Glutamatergic neuron (in vitro differentiated cells): ENCODE data around the gene GJD2. TPM values are rescaled to one million over a fixed set of nuclear protein-coding genes. Genes with fewer than 3 reads are reported as not detected.

Experiments used
- DNase-seq: peaks from one replicate; pipeline ENCODE4 v3.0.0; 2022
- H3K27ac Mint-ChIP-seq: one replicate; pipeline ENCODE4 v1.8.0; 2020; ENCODE audit warnings: mild to moderate bottlenecking, mixed read lengths, inconsistent platforms; ENCODE audit not compliant: unreplicated experiment
- H3K27me3 Mint-ChIP-seq: one replicate; pipeline ENCODE4 v1.8.0; 2020; ENCODE audit warnings: mild to moderate bottlenecking, moderate library complexity, mixed read lengths, inconsistent platforms; ENCODE audit not compliant: unreplicated experiment
- H3K36me3 Mint-ChIP-seq: one replicate; pipeline ENCODE4 v1.8.0; 2020; ENCODE audit warnings: mild to moderate bottlenecking, mixed read lengths, inconsistent platforms; ENCODE audit not compliant: unreplicated experiment
- H3K4me1 Mint-ChIP-seq: one replicate; pipeline ENCODE4 v1.8.0; 2020; ENCODE audit warnings: mild to moderate bottlenecking, low read depth, mixed read lengths, inconsistent platforms; ENCODE audit not compliant: unreplicated experiment
- H3K4me3 Mint-ChIP-seq: one replicate; pipeline ENCODE4 v1.8.0; 2020; ENCODE audit warnings: mild to moderate bottlenecking, mixed read lengths, inconsistent platforms; ENCODE audit not compliant: unreplicated experiment
- H3K9me3 Mint-ChIP-seq: one replicate; pipeline ENCODE4 v1.8.0; 2020; ENCODE audit warnings: mild to moderate bottlenecking, moderate library complexity, mixed read lengths, inconsistent platforms; ENCODE audit not compliant: unreplicated experiment
- CTCF ChIP-seq: fragments of 200-600 bp; sonication (generic); IDR thresholded peaks from one replicate; pipeline ENCODE4 v1.5.0; 2021; ENCODE audit not compliant: partially characterized antibody, unreplicated experiment
- total RNA-seq: library from RNA; stranded (reverse); fragmentation: NEBNext Ultra II Directional; extraction: Animal tissue kit (Norgen Biotek cat#: 25700); gene quantifications from one replicate; pipeline ENCODE4 v1.2.1, GENCODE V29; 2021; ENCODE audit not compliant: unreplicated experiment

Gene GJD2
- total RNA-seq, 1 donor from 2014 or later, result 3.3 TPM

DNA sequence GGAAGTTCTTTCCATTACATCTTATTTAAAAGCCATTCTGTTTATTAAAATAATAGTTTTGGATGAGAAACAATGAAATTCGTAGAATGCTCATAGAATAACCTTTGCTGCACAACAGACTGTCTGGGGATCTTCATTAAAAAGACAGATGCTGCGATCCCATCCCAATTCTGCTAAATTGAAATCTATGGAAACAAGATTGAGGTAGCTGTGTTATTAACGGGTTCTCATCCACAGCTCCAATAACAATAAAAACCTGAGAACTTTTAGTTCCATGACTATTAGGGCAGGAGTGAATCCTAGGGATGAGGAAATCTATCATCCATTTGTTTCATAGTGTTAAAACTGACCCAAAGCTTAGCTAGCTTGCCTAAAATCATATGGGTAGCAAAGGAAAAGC is 2.5 kb upstream of the GJD2 start:
- no peaks in the 10 kb centered on the region for H3K36me3 Mint-ChIP-seq
- peaks cover 3% of the 10 kb centered on the region for H3K9me3 Mint-ChIP-seq
- H3K27ac Mint-ChIP-seq, result no peak overlapping the region
- no peak for DNase-seq
- TF ChIP-seq CTCF, result no peak
- H3K4me3 Mint-ChIP-seq, result no peak overlapping the region
- peaks cover 4% of the 10 kb centered on the region for H3K4me1 Mint-ChIP-seq
- peaks cover 17% of the 10 kb centered on the region for H3K27me3 Mint-ChIP-seq

- Mint-ChIP-seq H3K4me1 (peaks cover 4% of the 10 kb centered on the region), H3K9me3 (peaks cover 3% of the 10 kb centered on the region), H3K27ac (no peak overlapping the region), H3K36me3 (no peaks in the 10 kb centered on the region), H3K4me3 (peak overlapping the region; percentile 81), H3K27me3 (peaks cover 17% of the 10 kb centered on the region)
- TF ChIP-seq CTCF, result no peak
- no peak for DNase-seq
Measured at GRCh38 chr15:34755419-34755773, 598 bp upstream of the GJD2 start.

DNA sequence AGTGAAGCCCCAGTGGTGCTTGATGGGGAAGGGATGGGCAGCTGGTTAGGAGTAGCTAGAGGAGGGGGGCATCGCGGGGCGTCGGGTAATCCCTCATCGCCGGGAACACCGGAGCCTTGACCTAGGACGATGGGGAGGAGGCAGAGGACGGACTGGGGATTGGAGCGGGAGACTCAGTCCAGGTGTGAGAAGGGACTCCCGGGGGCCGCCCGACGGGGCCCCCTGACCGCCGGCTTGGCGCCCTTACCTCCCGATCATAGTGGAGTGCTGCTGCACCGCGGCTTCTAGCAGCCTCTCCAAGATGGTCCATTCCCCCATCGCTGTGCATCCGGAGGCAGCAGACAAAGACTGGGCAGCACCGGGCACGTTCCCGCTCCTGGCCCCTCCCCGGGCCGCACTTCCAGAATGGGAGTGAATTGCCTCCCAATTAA is 612 bp downstream of the GJD2 start:
- Mint-ChIP-seq H3K27me3 (peaks cover 16% of the 10 kb centered on the region), H3K27ac (no peak overlapping the region), H3K4me3 (peak overlapping the region; percentile 81), H3K9me3 (peaks cover 3% of the 10 kb centered on the region), H3K4me1 (no peaks in the 10 kb centered on the region), H3K36me3 (no peaks in the 10 kb centered on the region)
- peak; percentile 24 for DNase-seq
- TF ChIP-seq CTCF, result no peak

DNA sequence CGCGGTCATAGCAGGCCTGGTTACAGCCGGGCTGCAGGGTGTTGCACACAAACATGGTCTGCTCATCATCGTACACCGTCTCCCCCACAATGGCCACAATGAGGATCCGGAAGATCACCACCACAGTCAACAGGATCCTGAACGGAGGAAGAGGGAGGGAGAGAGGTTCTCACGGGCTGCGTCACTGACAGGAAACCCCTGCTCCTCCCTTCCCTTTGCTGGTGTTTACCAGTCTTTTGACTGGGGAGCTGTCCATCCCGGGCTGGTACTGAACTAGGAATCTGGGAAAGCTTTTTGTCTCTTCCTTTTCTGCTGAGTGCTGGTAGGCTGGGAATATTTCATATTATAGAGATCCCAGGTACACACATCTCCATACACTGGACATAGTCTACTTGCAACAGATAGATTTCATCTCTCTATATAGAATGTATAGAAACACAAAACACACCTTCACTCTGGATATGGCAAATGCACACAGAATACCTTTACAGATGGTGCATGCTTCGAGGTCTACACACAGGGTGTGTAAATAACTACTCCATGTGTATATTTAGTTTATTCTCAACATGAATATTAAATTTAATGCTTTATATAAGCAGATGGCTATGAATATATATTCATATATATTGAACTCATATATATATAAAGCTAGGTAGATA is 1.4 kb downstream of the GJD2 start:
- DNase-seq, result no peak
- TF ChIP-seq CTCF, result no peak
- no peaks in the 10 kb centered on the region for H3K36me3 Mint-ChIP-seq
- H3K27ac Mint-ChIP-seq, result no peak overlapping the region
- H3K4me3 Mint-ChIP-seq, result no peak overlapping the region
- peaks cover 16% of the 10 kb centered on the region for H3K27me3 Mint-ChIP-seq
- H3K9me3 Mint-ChIP-seq, result peaks cover 3% of the 10 kb centered on the region
- no peaks in the 10 kb centered on the region for H3K4me1 Mint-ChIP-seq

DNA sequence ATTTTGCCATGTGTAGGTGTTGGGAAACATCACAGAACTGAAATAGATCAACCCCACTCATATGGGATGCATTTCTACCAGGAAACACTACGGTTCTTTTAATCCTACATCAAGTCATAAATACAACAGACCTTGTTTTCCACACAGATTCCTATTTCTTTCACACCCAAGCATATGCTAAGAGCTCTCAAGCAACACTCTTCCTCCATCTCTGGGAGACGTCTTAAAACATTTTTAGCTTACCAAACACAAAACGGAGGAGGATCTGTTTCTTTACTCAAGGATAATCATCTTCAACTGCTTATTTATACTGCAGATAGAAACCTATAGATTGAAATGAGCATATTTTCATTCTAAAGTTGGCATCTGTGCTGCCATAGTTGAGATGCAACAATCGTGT is 5.1 kb downstream of the GJD2 start:
- no peaks in the 10 kb centered on the region for H3K36me3 Mint-ChIP-seq
- H3K27me3 Mint-ChIP-seq, result peaks cover 6% of the 10 kb centered on the region
- DNase-seq, result no peak
- H3K4me3 Mint-ChIP-seq, result no peak overlapping the region
- H3K4me1 Mint-ChIP-seq, result no peaks in the 10 kb centered on the region
- TF ChIP-seq CTCF, result no peak
- H3K9me3 Mint-ChIP-seq, result peaks cover 3% of the 10 kb centered on the region
- H3K27ac Mint-ChIP-seq, result no peak overlapping the region
